Hepatocyte (in vitro differentiated cells): ENCODE results near the gene TAS2R19.

ENCODE experiments used
- CTCF ChIP-seq: fragments of 200-600 bp; sonication (generic); IDR thresholded peaks from 2 replicates; pipeline ENCODE4 v1.5.1; 2016; ENCODE audit warnings: antibody characterized with exemption, mild to moderate bottlenecking; ENCODE audit not compliant: poor library complexity
- EZH2 ChIP-seq: fragments of 200-600 bp; sonication (generic); IDR thresholded peaks from 2 replicates; pipeline ENCODE4 v1.6.1; 2016; ENCODE audit warnings: antibody characterized with exemption, mild to moderate bottlenecking, borderline replicate concordance

GRCh38 chr12:10989107-10989506, 33.3 kb downstream of the TAS2R19 start:
- TF ChIP-seq CTCF (no peak), EZH2 (no peak)
